GM12872 (cell line): ENCODE measurements around the gene RAI1.

Experiments
- CTCF ChIP-seq: IDR thresholded peaks from 3 replicates; pipeline ENCODE4 v1.5.1; 2011; ENCODE audit warnings: low read depth, mild to moderate bottlenecking, low read length, moderate library complexity; ENCODE audit not compliant: insufficient read depth

RAI1 gene

GRCh38 chr17:17848311-17849082 is 167.2 kb downstream of the RAI1 start:
- no peak for TF ChIP-seq CTCF

- no peak for TF ChIP-seq CTCF
These were observed 168.0 kb downstream of the RAI1 start for GRCh38 chr17:17849147-17849820.

- peak; percentile 48 for TF ChIP-seq CTCF
These were observed 168.7 kb downstream of the RAI1 start for GRCh38 chr17:17849845-17850373.

GRCh38 chr17:17851103-17852002 is 170.1 kb downstream of the RAI1 start:
- TF ChIP-seq CTCF = no peak

DNA sequence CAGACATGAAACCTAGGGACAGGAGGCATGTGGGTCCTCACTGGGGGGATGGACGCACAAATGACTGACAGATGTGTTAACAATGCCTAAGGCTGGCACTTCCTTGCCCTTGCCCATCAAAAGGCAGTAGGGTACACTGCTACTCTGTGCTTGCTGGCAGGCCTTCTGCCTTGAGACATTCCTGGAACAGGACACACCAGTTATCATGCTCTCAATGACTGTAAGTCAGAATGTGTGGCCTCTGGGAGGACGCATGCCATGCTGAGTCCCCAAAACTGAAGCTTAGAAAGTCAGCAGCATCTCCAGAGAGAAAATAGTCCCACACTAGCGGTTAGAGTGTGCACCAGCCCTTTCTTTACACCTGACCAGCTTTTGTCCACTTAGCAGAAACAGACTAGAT is 171.7 kb downstream of the RAI1 start:
- TF ChIP-seq CTCF = no peak

DNA sequence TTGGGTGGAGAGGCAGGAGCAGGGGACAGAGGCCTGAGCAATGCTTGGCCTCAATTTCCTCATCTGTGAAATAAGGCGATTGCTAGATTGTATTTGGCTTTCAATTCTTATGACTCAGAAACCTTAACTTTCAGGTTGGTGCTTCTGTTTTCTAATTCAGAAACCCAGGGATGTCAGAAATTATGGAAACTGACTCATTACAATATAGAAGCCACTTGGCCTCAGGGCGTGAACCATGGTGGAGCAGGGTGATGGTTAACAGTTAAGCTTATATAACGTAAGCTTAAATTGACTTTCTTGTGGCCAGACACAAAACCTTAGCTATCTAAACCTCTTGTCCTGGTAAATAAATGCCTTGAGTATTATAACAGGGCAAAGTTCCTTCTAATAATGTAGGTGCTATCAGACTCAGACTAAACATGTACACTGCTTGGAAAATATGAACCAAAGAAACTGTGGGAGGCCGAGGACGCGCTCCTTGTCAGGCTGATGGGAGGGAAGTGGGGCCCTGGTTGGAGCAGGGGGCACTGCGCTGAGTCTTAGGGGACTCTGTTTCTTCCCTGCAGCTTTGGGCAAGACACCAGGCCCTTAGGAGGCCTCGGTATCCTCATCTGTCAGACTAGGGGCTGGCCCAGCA is 172.7 kb downstream of the RAI1 start:
- no peak for TF ChIP-seq CTCF
